Measurements from ENCODE around the gene SLC2A1. TPM values are rescaled to one million over a fixed set of nuclear protein-coding genes. Genes with fewer than 3 reads are reported as not detected.

SLC2A1 gene
- total RNA-seq, 1 donor from 2014 or later: 506 TPM

GRCh38 chr1:42944246-42944928, 14.3 kb downstream of the SLC2A1 start:
- no peak overlapping the region for H2AFZ ChIP-seq (ENCODE audit: low read depth, low read length)
- Mint-ChIP-seq H3K27ac (ENCODE audit: unreplicated experiment) (peak overlapping the region; percentile 58), H3K9me3 (ENCODE audit: unreplicated experiment) (no peaks in the 10 kb centered on the region), H3K4me1 (ENCODE audit: low read depth, unreplicated experiment) (peaks cover 85% of the 10 kb centered on the region), H3K36me3 (ENCODE audit: low read depth, unreplicated experiment) (peaks cover 40% of the 10 kb centered on the region), H3K4me3 (ENCODE audit: unreplicated experiment) (no peak overlapping the region), H3K27me3 (ENCODE audit: low read depth, unreplicated experiment) (no peaks in the 10 kb centered on the region)
- no peak overlapping the region for H3K4me3 ChIP-seq (ENCODE audit: insufficient read depth, low read depth, low read length)
- TF ChIP-seq CTCF (IDR thresholded peaks at IDR 0.05; ENCODE audit: insufficient read depth, low read depth, low read length) (no peak), EZH2 (IDR thresholded peaks at IDR 0.05; ENCODE audit: insufficient read depth, low read length) (no peak)
- H3K4me2 ChIP-seq (ENCODE audit: low read length): peak overlapping the region; percentile 30
- peak overlapping the region; percentile 35 for H3K9ac ChIP-seq (ENCODE audit: low read length)
- FAIRE-seq (no peak), DNase-seq (ENCODE audit: low read depth) (no peak)
- H4K20me1 ChIP-seq (ENCODE audit: insufficient read depth, low read length): no peaks in the 10 kb centered on the region
- no peaks in the 10 kb centered on the region for H3K9me3 ChIP-seq (ENCODE audit: insufficient read depth, low read depth, low read length)
- peaks cover 73% of the 10 kb centered on the region for H3K79me2 ChIP-seq (ENCODE audit: insufficient read depth, low read length)
- H3K36me3 ChIP-seq (ENCODE audit: insufficient read depth, low read length): peaks cover 13% of the 10 kb centered on the region
- no peaks in the 10 kb centered on the region for H3K27me3 ChIP-seq (ENCODE audit: insufficient read depth, low read length)
- H3K4me1 ChIP-seq (ENCODE audit: insufficient read depth, low read length): peaks cover 79% of the 10 kb centered on the region
- peak overlapping the region; percentile 99 for H3K27ac ChIP-seq (ENCODE audit: low read depth, low read length)

- peaks cover 84% of the 10 kb centered on the region for H3K4me1 Mint-ChIP-seq (ENCODE audit: low read depth, unreplicated experiment)
- H2AFZ ChIP-seq (ENCODE audit: low read depth, low read length): no peak overlapping the region
- H3K27ac Mint-ChIP-seq (ENCODE audit: unreplicated experiment): peak overlapping the region; percentile 58
- no peaks in the 10 kb centered on the region for H3K9me3 Mint-ChIP-seq (ENCODE audit: unreplicated experiment)
- H3K27me3 Mint-ChIP-seq (ENCODE audit: low read depth, unreplicated experiment): no peaks in the 10 kb centered on the region
- H3K36me3 ChIP-seq (ENCODE audit: insufficient read depth, low read length): peaks cover 16% of the 10 kb centered on the region
- peaks cover 76% of the 10 kb centered on the region for H3K4me1 ChIP-seq (ENCODE audit: insufficient read depth, low read length)
- H3K36me3 Mint-ChIP-seq (ENCODE audit: low read depth, unreplicated experiment): peaks cover 45% of the 10 kb centered on the region
- peaks cover 74% of the 10 kb centered on the region for H3K79me2 ChIP-seq (ENCODE audit: insufficient read depth, low read length)
- H3K27me3 ChIP-seq (ENCODE audit: insufficient read depth, low read length): no peaks in the 10 kb centered on the region
- H3K4me3 ChIP-seq (ENCODE audit: insufficient read depth, low read depth, low read length): no peak overlapping the region
- H3K4me3 Mint-ChIP-seq (ENCODE audit: unreplicated experiment): peak overlapping the region; percentile 45
- FAIRE-seq (no peak), DNase-seq (ENCODE audit: low read depth) (no peak)
- peak overlapping the region; percentile 30 for H3K4me2 ChIP-seq (ENCODE audit: low read length)
- H3K9me3 ChIP-seq (ENCODE audit: insufficient read depth, low read depth, low read length): no peaks in the 10 kb centered on the region
- peak overlapping the region; percentile 99 for H3K27ac ChIP-seq (ENCODE audit: low read depth, low read length)
- H4K20me1 ChIP-seq (ENCODE audit: insufficient read depth, low read length): no peaks in the 10 kb centered on the region
- no peak for TF ChIP-seq CTCF (IDR thresholded peaks at IDR 0.05; ENCODE audit: insufficient read depth, low read depth, low read length)
- peak overlapping the region; percentile 35 for H3K9ac ChIP-seq (ENCODE audit: low read length)
These were observed 14.9 kb downstream of the SLC2A1 start for GRCh38 chr1:42943728-42944127.

- Histone ChIP-seq H3K4me2 (ENCODE audit: low read length) (peak overlapping the region; percentile 30), H4K20me1 (ENCODE audit: insufficient read depth, low read length) (no peaks in the 10 kb centered on the region), H3K36me3 (ENCODE audit: insufficient read depth, low read length) (peaks cover 21% of the 10 kb centered on the region), H3K9ac (ENCODE audit: low read length) (peak overlapping the region; percentile 35), H3K4me3 (ENCODE audit: insufficient read depth, low read depth, low read length) (no peak overlapping the region), H3K27ac (ENCODE audit: low read depth, low read length) (peak overlapping the region; percentile 99), H3K79me2 (ENCODE audit: insufficient read depth, low read length) (peaks cover 74% of the 10 kb centered on the region), H3K27me3 (ENCODE audit: insufficient read depth, low read length) (no peaks in the 10 kb centered on the region), H3K9me3 (ENCODE audit: insufficient read depth, low read depth, low read length) (no peaks in the 10 kb centered on the region), H3K4me1 (ENCODE audit: insufficient read depth, low read length) (peaks cover 77% of the 10 kb centered on the region), H2AFZ (ENCODE audit: low read depth, low read length) (no peak overlapping the region)
- Mint-ChIP-seq H3K36me3 (ENCODE audit: low read depth, unreplicated experiment) (peaks cover 50% of the 10 kb centered on the region), H3K27ac (ENCODE audit: unreplicated experiment) (peak overlapping the region; percentile 91), H3K9me3 (ENCODE audit: unreplicated experiment) (no peaks in the 10 kb centered on the region), H3K4me3 (ENCODE audit: unreplicated experiment) (no peak overlapping the region), H3K27me3 (ENCODE audit: low read depth, unreplicated experiment) (no peaks in the 10 kb centered on the region), H3K4me1 (ENCODE audit: low read depth, unreplicated experiment) (peaks cover 82% of the 10 kb centered on the region)
- FAIRE-seq (no peak), DNase-seq (ENCODE audit: low read depth) (peak; percentile 75)
- TF ChIP-seq EZH2 (IDR thresholded peaks at IDR 0.05; ENCODE audit: insufficient read depth, low read length) (no peak), CTCF (IDR thresholded peaks at IDR 0.05; ENCODE audit: insufficient read depth, low read depth, low read length) (no peak)
These were observed 15.5 kb downstream of the SLC2A1 start for GRCh38 chr1:42943166-42943565.
